Endometrium (tissue), 2 donors: Measurements from ENCODE around the gene KCNT2.
"Not testable (repeated sequence)": the region's sequence is repeated elsewhere in the genome, so short reads cannot be mapped to it uniquely, and the experiment has no call there.

Experiments used
- FAIRE-seq: peaks from 2 replicates; lab custom pipeline; 2012; peaks lifted over from hg19 to GRCh38; lab: Jason Lieb, UNC
- donor health status: control.
- donor health status: control.

The KCNT2 gene

DNA sequence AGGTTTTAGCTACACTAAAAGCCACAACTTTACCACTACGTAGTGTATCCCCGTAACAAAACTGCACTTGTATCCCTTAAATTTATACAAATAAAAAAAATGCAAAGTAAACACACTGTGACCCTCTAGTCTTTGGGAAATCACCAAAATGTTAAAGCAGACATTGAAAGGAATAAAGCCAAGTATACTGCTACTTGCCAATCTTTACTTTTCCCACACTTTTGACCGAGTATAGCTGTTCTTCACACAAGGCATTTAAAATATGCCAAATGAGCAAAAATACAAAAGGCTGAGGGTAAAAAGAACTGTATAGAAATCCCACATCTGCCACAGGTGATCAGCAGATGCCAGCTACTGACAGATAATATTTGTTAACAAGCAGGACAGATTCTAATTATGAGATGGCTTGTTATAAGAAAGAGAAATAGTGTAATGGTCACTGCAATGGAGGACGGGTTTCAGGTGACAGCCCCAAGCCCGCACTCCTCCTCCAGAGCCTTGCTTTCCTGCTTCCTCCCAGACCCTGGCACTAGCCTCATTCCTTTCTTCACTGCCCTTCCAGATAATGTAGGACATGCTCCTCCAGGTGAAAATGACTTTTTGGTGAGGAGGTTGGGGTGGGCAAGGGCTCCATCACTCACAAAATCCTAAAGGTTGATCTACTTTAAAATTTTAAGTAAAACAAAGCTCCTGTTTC is 18.1 kb downstream of the KCNT2 start:
- no peak for FAIRE-seq

DNA sequence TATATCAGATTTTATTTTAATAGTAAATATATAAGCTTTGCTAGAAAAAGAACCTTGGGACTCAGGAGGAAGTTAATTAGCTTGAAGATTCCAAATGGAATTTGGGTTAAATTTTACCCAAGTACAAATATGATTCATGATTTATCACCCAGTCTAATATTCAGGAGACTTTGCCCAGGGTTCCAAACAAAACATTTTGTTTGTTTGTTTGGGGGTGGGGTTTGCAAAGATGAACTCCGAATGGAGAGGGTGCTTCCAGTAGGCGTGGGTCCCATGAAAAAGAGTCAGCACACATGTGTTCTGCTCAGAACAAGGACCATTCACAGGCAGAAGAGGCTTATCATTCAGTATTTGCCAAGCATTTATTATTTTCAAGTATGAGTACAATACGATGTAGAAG is 23.5 kb downstream of the KCNT2 start:
- no peak for FAIRE-seq

DNA sequence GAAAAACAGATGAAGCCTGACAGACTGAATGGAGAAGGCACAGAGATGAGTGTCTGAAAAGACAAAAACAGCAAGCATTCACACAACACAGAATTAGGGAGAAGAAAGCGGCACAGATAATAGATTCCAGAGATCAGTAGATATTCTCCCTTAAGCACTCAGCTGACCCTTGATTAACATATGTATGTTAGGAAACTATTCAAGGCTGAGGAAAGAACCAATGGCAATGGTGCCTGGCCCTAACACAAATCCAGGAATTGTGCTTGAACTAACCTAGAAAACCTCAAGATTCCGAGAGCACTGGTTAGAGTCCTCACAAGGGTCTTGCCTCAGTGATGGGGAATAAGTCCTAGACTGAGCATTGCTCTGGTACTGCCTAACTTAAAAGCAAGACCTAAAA is 30.9 kb downstream of the KCNT2 start:
- no peak for FAIRE-seq

GRCh38 chr1:196573226-196573625 is 35.0 kb downstream of the KCNT2 start:
- no peak for FAIRE-seq

- FAIRE-seq = no peak
These were observed 41.0 kb downstream of the KCNT2 start for GRCh38 chr1:196567238-196567637.

DNA sequence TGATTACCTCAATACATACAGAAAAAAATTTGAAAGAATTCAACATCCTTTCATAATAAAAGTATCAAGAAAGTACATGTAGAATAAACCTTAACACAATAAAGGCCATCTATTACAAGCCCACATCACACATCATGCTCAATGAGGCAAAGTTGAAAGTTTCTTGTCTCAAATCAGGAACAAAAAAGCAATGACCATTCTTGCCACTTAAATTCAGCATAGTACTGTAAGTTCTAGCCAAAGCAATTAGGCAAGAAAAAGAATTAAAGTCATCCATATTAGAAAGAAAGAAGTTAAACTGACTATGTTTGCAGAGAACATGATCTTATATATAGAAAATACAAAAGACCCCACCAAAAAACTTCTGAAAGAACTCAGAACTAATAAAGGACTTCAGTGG is 44.5 kb downstream of the KCNT2 start:
- FAIRE-seq = no peak

GRCh38 chr1:196559314-196559713 is 48.9 kb downstream of the KCNT2 start:
- no peak for FAIRE-seq

- FAIRE-seq = no peak
These were observed 49.8 kb downstream of the KCNT2 start for GRCh38 chr1:196558411-196558810.

DNA sequence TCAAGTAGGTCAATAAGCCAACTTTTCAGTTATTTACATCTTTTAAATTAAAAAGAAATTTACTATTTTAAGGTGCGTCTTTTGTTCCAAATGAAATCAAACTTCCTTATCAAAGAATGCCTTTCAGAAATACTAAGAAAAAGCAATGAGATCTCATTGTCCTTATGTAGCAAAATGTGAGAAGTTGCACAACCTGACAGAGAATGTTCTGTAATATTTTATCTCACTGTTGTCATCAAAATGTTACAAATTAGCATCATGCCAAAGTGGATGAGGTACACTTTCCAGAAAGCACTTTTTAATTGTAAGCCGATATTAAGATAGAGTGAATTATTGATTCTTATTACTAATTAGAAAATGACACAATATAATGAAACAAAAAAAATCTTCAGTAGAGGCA is 50.4 kb downstream of the KCNT2 start:
- no peak for FAIRE-seq

GRCh38 chr1:196550731-196551130 is 57.5 kb downstream of the KCNT2 start:
- no peak for FAIRE-seq

GRCh38 chr1:196546272-196547111 is 61.7 kb downstream of the KCNT2 start:
- FAIRE-seq = no peak

GRCh38 chr1:196545222-196545621 is 63.0 kb downstream of the KCNT2 start:
- no peak for FAIRE-seq

DNA sequence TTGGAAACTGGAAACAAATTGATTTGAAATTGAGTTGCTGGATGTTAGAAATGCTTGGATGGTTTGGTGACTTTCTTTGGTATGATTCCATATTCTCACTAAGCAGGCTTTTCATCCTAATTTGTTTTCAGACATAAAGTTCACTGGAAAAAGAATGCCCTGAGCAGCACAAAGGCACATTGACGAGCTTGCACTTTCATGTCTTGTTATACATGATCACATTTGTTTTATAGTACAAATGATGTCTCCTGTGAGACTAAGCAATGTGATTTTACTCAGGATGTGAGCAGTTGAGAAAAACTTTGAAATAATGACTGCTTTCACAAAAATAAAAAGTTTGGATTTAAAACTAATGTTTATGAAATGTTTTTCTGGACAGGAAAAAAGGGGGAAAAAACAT is 63.6 kb downstream of the KCNT2 start:
- FAIRE-seq = no peak

DNA sequence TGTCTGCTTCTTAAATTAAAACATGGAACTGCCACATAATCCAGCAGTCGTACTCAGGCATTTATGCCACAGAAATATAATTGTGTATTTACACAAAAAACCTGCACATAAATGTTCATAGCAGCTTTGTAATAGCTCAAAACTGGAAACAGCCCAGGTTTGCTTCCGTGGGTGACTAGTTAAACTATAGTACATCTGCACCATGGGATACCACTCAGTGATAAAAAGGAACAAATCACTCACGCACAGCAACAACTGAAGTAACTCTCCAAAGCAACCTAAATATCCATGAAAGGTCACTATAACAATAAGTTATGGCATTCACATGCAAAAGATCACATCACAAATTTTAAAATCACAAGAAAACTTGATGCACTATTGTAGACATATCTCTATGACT is 64.4 kb downstream of the KCNT2 start:
- no peak for FAIRE-seq

- no peak for FAIRE-seq
These were observed 69.8 kb downstream of the KCNT2 start for GRCh38 chr1:196538473-196538872.

- FAIRE-seq = no peak
These were observed 72.5 kb downstream of the KCNT2 start for GRCh38 chr1:196535727-196536126.

- no peak for FAIRE-seq
These were observed 76.3 kb downstream of the KCNT2 start for GRCh38 chr1:196531737-196532524.

GRCh38 chr1:196527919-196528318 is 80.3 kb downstream of the KCNT2 start:
- FAIRE-seq = no peak

DNA sequence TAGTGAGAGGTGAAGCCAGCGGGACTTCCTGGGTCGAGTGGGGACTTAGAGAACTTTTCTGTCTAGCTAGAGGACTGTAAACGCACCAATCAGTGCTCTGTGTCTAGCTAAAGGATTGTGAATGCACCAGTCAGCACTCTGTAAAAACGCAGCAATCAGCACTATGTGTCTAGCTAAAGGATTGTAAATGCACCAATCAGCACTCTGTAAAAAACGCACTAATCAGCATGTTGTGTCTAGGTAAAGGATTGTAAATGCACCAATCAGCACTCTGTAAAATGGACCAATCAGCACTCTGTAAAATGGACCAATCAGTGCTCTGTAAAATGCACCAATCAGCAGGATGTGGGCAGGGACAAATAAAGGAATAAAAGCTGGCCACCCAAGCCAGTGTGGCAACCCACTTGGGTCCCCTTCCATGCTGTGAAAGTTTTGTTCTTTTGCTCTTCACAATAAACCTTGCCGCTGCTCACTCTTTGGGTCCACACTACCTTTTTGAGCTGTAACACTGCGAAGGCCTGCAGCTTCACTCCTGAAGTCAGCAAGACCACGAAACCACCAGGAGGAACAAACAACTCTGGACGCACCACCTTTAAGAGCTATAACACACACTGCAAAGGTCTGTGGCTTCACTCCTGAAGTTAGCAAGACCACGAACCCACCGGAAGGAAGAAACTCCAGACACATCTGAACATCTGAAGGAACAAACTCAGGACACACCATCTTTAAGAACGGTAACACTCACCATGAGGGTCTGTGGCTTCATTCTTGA is 85.5 kb downstream of the KCNT2 start:
- FAIRE-seq = not testable (repeated sequence)

GRCh38 chr1:196517193-196517592 is 91.0 kb downstream of the KCNT2 start:
- FAIRE-seq = no peak

GRCh38 chr1:196516373-196516772 is 91.9 kb downstream of the KCNT2 start:
- no peak for FAIRE-seq

DNA sequence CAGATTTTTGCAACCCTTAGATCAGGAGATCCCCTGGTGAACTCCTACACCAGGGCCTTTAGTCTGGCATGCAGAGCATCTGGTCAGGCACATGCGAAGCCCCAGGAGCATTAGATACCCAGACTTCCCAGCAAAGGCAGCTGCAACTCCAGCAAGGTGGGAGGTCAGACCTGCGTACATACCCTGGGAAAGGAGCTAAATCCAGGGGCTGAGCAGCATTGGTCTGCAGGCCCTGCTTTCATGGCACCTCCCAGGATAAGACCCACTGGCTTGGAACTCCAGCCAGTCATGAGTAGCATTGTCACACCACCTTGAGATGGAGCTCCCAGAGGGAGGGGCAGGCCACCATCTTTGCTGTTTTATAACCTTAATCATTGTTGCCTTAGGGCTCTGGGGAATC is 92.3 kb downstream of the KCNT2 start:
- no peak for FAIRE-seq
